WTC11 (cell line): ENCODE results near the gene SUPT3H.

Source experiments
- TF ChIP-seq, protein P1 (sequence below): fragments of 200-600 bp; IDR thresholded peaks from 2 replicates; pipeline ENCODE4 v1.8.0; 2022; ENCODE audit warnings: antibody characterized with exemption
- TF ChIP-seq, protein P2 (sequence below): sonication (generic); formaldehyde crosslinking; IDR thresholded peaks from 2 replicates; pipeline ENCODE4 v1.8.0; 2023; ENCODE audit warnings: missing genetic modification reagents, mild to moderate bottlenecking, borderline replicate concordance

GRCh38 chr6:45170309-45170708, 207.4 kb downstream of the SUPT3H start:
- TF ChIP-seq, protein P1, sequence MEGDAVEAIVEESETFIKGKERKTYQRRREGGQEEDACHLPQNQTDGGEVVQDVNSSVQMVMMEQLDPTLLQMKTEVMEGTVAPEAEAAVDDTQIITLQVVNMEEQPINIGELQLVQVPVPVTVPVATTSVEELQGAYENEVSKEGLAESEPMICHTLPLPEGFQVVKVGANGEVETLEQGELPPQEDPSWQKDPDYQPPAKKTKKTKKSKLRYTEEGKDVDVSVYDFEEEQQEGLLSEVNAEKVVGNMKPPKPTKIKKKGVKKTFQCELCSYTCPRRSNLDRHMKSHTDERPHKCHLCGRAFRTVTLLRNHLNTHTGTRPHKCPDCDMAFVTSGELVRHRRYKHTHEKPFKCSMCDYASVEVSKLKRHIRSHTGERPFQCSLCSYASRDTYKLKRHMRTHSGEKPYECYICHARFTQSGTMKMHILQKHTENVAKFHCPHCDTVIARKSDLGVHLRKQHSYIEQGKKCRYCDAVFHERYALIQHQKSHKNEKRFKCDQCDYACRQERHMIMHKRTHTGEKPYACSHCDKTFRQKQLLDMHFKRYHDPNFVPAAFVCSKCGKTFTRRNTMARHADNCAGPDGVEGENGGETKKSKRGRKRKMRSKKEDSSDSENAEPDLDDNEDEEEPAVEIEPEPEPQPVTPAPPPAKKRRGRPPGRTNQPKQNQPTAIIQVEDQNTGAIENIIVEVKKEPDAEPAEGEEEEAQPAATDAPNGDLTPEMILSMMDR = no peak
- TF ChIP-seq, protein P2, sequence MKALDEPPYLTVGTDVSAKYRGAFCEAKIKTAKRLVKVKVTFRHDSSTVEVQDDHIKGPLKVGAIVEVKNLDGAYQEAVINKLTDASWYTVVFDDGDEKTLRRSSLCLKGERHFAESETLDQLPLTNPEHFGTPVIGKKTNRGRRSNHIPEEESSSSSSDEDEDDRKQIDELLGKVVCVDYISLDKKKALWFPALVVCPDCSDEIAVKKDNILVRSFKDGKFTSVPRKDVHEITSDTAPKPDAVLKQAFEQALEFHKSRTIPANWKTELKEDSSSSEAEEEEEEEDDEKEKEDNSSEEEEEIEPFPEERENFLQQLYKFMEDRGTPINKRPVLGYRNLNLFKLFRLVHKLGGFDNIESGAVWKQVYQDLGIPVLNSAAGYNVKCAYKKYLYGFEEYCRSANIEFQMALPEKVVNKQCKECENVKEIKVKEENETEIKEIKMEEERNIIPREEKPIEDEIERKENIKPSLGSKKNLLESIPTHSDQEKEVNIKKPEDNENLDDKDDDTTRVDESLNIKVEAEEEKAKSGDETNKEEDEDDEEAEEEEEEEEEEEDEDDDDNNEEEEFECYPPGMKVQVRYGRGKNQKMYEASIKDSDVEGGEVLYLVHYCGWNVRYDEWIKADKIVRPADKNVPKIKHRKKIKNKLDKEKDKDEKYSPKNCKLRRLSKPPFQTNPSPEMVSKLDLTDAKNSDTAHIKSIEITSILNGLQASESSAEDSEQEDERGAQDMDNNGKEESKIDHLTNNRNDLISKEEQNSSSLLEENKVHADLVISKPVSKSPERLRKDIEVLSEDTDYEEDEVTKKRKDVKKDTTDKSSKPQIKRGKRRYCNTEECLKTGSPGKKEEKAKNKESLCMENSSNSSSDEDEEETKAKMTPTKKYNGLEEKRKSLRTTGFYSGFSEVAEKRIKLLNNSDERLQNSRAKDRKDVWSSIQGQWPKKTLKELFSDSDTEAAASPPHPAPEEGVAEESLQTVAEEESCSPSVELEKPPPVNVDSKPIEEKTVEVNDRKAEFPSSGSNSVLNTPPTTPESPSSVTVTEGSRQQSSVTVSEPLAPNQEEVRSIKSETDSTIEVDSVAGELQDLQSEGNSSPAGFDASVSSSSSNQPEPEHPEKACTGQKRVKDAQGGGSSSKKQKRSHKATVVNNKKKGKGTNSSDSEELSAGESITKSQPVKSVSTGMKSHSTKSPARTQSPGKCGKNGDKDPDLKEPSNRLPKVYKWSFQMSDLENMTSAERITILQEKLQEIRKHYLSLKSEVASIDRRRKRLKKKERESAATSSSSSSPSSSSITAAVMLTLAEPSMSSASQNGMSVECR (CRISPR knock-in tag) = no peak
